HCT116 (cell line): ENCODE results near the gene COL20A1. TPM values are rescaled to one million over a fixed set of nuclear protein-coding genes. Genes with fewer than 3 reads are reported as not detected.

Experiments used
- ATAC-seq: fragments of 200-7000 bp; cut with Tn5 transposase; 2 replicates; pipeline ENCODE4 v1.9.1; 2020; ENCODE audit warnings: mild to moderate bottlenecking, moderate library complexity
- BruUV-seq: library from RNA; stranded (reverse); fragments of 400-500 nt; replicated peaks from 2 replicates; lab custom pipeline; 2021; lab: Mats Ljungman, UMichigan
- CTCF ChIA-PET: fragments of 300-600 bp; sonication (Branson Sonifier 250); formaldehyde crosslinking; loops from one replicate; lab custom pipeline; 2021; ENCODE audit warnings: antibody characterized with exemption; lab: Charles Lee
- POLR2A ChIA-PET: fragments of 300-600, 350-600 bp; sonication (Branson Sonifier 250); formaldehyde crosslinking; loops from one replicate; lab custom pipeline; 2021; ENCODE audit warnings: antibody characterized with exemption; lab: Charles Lee
- RAD21 ChIA-PET, 2 experiments: fragments of 300-600 bp; sonication (Branson Sonifier 250); formaldehyde crosslinking; loops; one replicate each; lab custom pipeline; 2023; ENCODE audit warnings: low total read pairs in 2 of 2; ENCODE audit not compliant: uncharacterized antibody in 2 of 2, unreplicated experiment in 2 of 2, low non-redundant PET in 1 of 2; lab: Charles Lee
- DNase-seq: peaks from one replicate; pipeline ENCODE4 v3.0.0-alpha.2; 2010; ENCODE audit warnings: low read depth, low spot score
- H2AFZ ChIP-seq: fragments of 200-600 bp; shearing (Covaris generic), sonication (generic); 2 replicates; pipeline ENCODE4 v1.6.1; 2017; ENCODE audit warnings: low read depth, mixed run types, mixed read lengths, antibody characterized with exemption, low read length; ENCODE audit not compliant: poor library complexity, severe bottlenecking
- H3K27ac ChIP-seq: 2 replicates; pipeline ENCODE4 v1.5.1; 2012; ENCODE audit warnings: low read depth, low read length
- H3K27me3 ChIP-seq: fragments of 200-600 bp; sonication (generic); 2 replicates; pipeline ENCODE4 v1.6.1; 2016; ENCODE audit warnings: mixed run types, low read length, mixed read lengths; ENCODE audit not compliant: insufficient read depth
- H3K36me3 ChIP-seq, 2 experiments: fragments of 200-500 bp in 1 of 2; fragments of 200-600 bp in 1 of 2; sonication (Bioruptor generic) in 1 of 2; sonication (generic) in 1 of 2; 2 replicates each; pipeline versions ENCODE4 v1.5.1 to v1.6.1; 2014 to 2016; ENCODE audit warnings: low read length in 2 of 2, inconsistent platforms in 1 of 2, mixed read lengths in 1 of 2, mixed run types in 1 of 2; ENCODE audit not compliant: insufficient read depth in 2 of 2, control insufficient read depth in 1 of 2
- H3K4me1 ChIP-seq, 2 experiments: fragments of 200-600 bp in 1 of 2; sonication (generic) in 1 of 2; 2 replicates each; pipeline versions ENCODE4 v1.5.1 to v1.6.1; 2012 to 2017; ENCODE audit warnings: low read length in 2 of 2, inconsistent platforms in 1 of 2, mild to moderate bottlenecking in 1 of 2, mixed read lengths in 1 of 2, mixed run types in 1 of 2, moderate library complexity in 1 of 2; ENCODE audit not compliant: insufficient read depth in 2 of 2, control insufficient read depth in 1 of 2
- H3K4me2 ChIP-seq: fragments of 200-600 bp; sonication (generic); 2 replicates; pipeline ENCODE4 v1.6.1; 2017; ENCODE audit warnings: mixed run types, low read length, mixed read lengths
- H3K4me3 ChIP-seq, 2 experiments: fragments of 200-600 bp in 1 of 2; sonication (generic) in 1 of 2; replicated peaks in 1 of 2; 2 replicates each; pipeline ENCODE4 v1.5.1; 2011 to 2016; ENCODE audit warnings: low read length in 2 of 2, control low read depth in 1 of 2, low read depth in 1 of 2, mild to moderate bottlenecking in 1 of 2, mixed read lengths in 1 of 2, mixed run types in 1 of 2
- H3K79me2 ChIP-seq: fragments of 200-600 bp; sonication (generic); 2 replicates; pipeline ENCODE4 v1.6.1; 2017; ENCODE audit warnings: mild to moderate bottlenecking, mixed run types, low read length, moderate library complexity, mixed read lengths; ENCODE audit not compliant: insufficient read depth
- H3K9ac ChIP-seq: fragments of 200-600 bp; sonication (generic); 2 replicates; pipeline ENCODE4 v1.6.1; 2016; ENCODE audit warnings: low read length, mixed read lengths
- H3K9me2 ChIP-seq: fragments of 200-600 bp; sonication (generic), shearing (Covaris generic); 2 replicates; pipeline ENCODE4 v1.6.1; 2017; ENCODE audit warnings: mixed run types, mild to moderate bottlenecking, moderate library complexity; ENCODE audit not compliant: insufficient read depth
- H3K9me3 ChIP-seq, 2 experiments: fragments of 200-500 bp in 1 of 2; fragments of 200-600 bp in 1 of 2; sonication (Bioruptor generic) in 1 of 2; sonication (generic) in 1 of 2; 2 replicates each; pipeline ENCODE4 v1.6.1; 2014 to 2017; ENCODE audit warnings: low read length in 2 of 2, mixed read lengths in 2 of 2, inconsistent platforms in 1 of 2, low read depth in 1 of 2, mild to moderate bottlenecking in 1 of 2, mixed run types in 1 of 2, moderate library complexity in 1 of 2; ENCODE audit not compliant: control insufficient read depth in 1 of 2, insufficient read depth in 1 of 2
- H4K20me1 ChIP-seq: fragments of 200-600 bp; sonication (generic), shearing (Covaris generic); 2 replicates; pipeline ENCODE4 v1.6.1; 2017; ENCODE audit warnings: mixed run types, mild to moderate bottlenecking, moderate library complexity; ENCODE audit not compliant: insufficient read depth
- CBX3 ChIP-seq: IDR thresholded peaks from 2 replicates; pipeline ENCODE4 v1.6.1; 2012; ENCODE audit warnings: low read depth
- FOSL1 ChIP-seq: IDR thresholded peaks from 2 replicates; pipeline ENCODE4 v1.6.1; 2012; ENCODE audit warnings: low read depth
- POLR2A ChIP-seq: IDR thresholded peaks from 2 replicates; pipeline ENCODE4 v1.7.0; 2011; ENCODE audit warnings: borderline replicate concordance; ENCODE audit not compliant: insufficient read depth, insufficient read length; ENCODE audit errors: extremely low read depth
- ZFX ChIP-seq: fragments of 450-650 bp; IDR thresholded peaks from 2 replicates; pipeline ENCODE4 v1.6.1; 2017
- ZNF274 ChIP-seq: fragments of 200-500 bp; sonication (Bioruptor generic); IDR thresholded peaks from 2 replicates; pipeline ENCODE4 v1.6.1; 2014; ENCODE audit warnings: mild to moderate bottlenecking, low read depth, low read length, inconsistent platforms
- intact Hi-C: fragments of 100-400 bp; cut with micrococcal nuclease; formaldehyde crosslinking; loops from 2 replicates; pipeline ENCODE4 v1.10.0; 2022
- total RNA-seq: library from RNA; stranded (reverse); gene quantifications from one replicate; pipeline ENCODE4 v1.2.1, GENCODE V29; 2021; ENCODE audit not compliant: unreplicated experiment
- TF ChIP-seq, protein P1 (sequence below), 3 experiments: fragments of 200-600 bp in 1 of 3; sonication (generic) in 1 of 3; IDR thresholded peaks in 2 of 3; conservative IDR thresholded peaks in 1 of 3; 2 replicates each; pipeline ENCODE4 v1.5.1; 2012 to 2017; ENCODE audit warnings: low read depth in 2 of 3, low read length in 2 of 3, antibody characterized with exemption in 1 of 3, borderline replicate concordance in 1 of 3, control low read depth in 1 of 3, mild to moderate bottlenecking in 1 of 3, mixed read lengths in 1 of 3, mixed run types in 1 of 3, moderate library complexity in 1 of 3; ENCODE audit not compliant: insufficient read depth in 1 of 3

The COL20A1 gene
- total RNA-seq, 1 experiment from 2014 or later = 0.34 TPM

DNA sequence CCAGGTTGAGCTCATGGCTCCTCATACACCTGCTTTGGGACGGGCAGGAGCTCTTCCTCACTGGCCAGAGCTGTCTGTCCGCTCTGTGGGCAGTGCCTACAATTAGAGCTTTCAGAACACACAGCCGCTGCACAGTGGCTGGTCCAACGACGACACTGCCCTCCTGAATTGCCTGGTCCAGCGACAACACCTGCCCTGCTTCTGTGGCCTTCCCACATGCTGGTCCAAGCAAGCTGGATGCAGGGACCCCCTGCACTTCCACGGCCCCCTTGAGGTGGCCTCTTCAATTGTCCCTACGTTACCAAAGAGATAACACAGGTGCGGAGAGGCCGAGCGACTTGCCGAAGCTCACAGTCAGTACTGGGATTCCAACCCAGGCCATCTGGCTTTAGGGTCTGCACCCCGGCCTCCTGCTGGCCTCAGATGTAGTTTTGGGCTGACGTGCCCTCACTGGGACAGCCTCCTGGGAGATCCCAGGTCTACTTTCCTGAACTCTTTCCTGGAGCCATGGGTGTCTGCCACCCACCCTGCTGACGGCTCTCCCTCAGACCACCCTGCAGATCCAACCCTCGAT is 69.5 kb downstream of the COL20A1 start (continued):
- TF ChIP-seq, protein P1, sequence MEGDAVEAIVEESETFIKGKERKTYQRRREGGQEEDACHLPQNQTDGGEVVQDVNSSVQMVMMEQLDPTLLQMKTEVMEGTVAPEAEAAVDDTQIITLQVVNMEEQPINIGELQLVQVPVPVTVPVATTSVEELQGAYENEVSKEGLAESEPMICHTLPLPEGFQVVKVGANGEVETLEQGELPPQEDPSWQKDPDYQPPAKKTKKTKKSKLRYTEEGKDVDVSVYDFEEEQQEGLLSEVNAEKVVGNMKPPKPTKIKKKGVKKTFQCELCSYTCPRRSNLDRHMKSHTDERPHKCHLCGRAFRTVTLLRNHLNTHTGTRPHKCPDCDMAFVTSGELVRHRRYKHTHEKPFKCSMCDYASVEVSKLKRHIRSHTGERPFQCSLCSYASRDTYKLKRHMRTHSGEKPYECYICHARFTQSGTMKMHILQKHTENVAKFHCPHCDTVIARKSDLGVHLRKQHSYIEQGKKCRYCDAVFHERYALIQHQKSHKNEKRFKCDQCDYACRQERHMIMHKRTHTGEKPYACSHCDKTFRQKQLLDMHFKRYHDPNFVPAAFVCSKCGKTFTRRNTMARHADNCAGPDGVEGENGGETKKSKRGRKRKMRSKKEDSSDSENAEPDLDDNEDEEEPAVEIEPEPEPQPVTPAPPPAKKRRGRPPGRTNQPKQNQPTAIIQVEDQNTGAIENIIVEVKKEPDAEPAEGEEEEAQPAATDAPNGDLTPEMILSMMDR (IDR thresholded peaks at IDR 0.05 in 2 of 3, conservative IDR thresholded peaks at IDR 0.05 in 1 of 3; ENCODE audit: borderline replicate concordance in 1 of 3, insufficient read depth in 1 of 3, low read depth in 2 of 3, low read length in 2 of 3) = no peak
- TF ChIP-seq ZNF274 (no peak), ZFX (no peak), FOSL1 (no peak)

DNA sequence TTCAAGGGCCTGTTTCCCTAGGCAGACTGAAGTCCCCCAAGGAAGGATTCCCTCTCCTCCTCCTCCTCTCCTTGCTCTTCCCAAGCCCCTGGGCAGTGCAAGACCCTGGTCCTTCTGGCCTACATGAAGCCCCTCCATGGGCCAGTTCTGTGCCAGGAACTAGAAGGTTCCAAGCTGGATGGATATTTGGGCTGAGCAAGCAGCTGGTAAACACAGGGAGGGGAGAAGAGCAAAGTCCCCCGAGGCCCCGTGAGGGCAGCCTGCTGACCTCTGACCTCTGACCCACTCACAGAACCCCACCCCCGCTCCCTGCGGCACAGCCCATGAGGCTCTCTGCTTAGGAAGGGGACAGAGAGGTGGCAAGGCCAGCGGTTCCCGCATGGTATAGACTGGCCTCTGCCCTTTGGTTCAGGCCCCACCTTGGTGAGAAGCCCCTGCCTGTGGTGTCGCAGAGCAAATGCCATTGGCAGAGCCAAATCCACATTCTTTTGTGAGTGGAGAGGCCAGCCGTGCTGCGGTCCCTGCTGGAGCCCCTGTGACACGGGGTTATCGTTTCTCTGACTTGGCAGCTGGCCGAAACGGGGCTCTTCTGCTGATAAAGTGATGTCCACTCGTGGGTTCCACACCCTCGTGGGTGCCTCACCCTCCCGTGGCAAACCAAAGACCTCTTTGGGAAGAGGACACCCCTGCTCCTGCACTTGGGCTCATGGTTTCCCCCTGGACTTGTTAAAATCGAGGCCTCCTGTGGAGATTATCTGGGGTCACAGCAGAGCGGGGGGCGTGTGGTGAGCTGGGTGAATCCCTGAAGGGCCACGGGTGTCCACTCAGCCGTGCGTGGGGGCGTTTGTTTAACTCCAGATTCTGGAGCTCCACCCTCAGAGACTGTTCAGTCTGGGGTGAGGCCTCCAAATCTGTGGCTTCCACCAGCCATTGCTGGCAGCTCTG is 70.3 kb downstream of the COL20A1 start:
- ChIA-PET POLR2A (no interaction called here), CTCF (no interaction called here)
- no peak for TF ChIP-seq CBX3
- no peak for TF ChIP-seq POLR2A

More for the DNA sequence above, 70.3 kb downstream of the COL20A1 start:
- H3K9me3 ChIP-seq = no peaks in the 10 kb centered on the region
- DNase-seq (no peak), ATAC-seq (no peak)
- no peak overlapping the region for H3K4me2 ChIP-seq
- H3K27ac ChIP-seq = no peak overlapping the region
- BruUV-seq = no TSS peak
- no peak overlapping the region for H2AFZ ChIP-seq
- H4K20me1 ChIP-seq = no peaks in the 10 kb centered on the region
- H3K4me3 ChIP-seq = no peak overlapping the region
- H3K36me3 ChIP-seq = no peaks in the 10 kb centered on the region
- no peaks in the 10 kb centered on the region for H3K79me2 ChIP-seq
- no peaks in the 10 kb centered on the region for H3K27me3 ChIP-seq
- intact Hi-C loops = no loop called here
- RAD21 ChIA-PET = no interaction called here
- no peaks in the 10 kb centered on the region for H3K4me1 ChIP-seq
- no peaks in the 10 kb centered on the region for H3K9me2 ChIP-seq
- no peak overlapping the region for H3K9ac ChIP-seq
